H1 (cell line): ENCODE results near the gene FIBIN. TPM values are rescaled to one million over a fixed set of nuclear protein-coding genes. Genes with fewer than 3 reads are reported as not detected.

Source experiments
- CTCF ChIA-PET: fragments of 300-600 bp; sonication (Branson Sonifier 250); formaldehyde crosslinking; loops from one replicate; lab custom pipeline; 2021; ENCODE audit not compliant: partially characterized antibody; lab: Charles Lee
- POLR2A ChIA-PET: fragments of 300-600 bp; sonication (Branson Sonifier 250); formaldehyde crosslinking; loops from one replicate; lab custom pipeline; 2021; ENCODE audit warnings: inconsistent platforms; ENCODE audit not compliant: partially characterized antibody; lab: Charles Lee
- DNase-seq, 2 experiments: peaks; one replicate each; pipeline versions ENCODE4 v3.0.0 to v3.0.0-alpha.2; 2010 to 2022; ENCODE audit warnings: low spot score in 2 of 2, low read depth in 1 of 2, mixed read lengths in 1 of 2
- FAIRE-seq: peaks from 2 replicates; lab custom pipeline; 2011; peaks lifted over from hg19 to GRCh38; lab: Jason Lieb, UNC
- H2AFZ ChIP-seq: 2 replicates; pipeline ENCODE4 v1.8.1; 2012; ENCODE audit warnings: low read length, inconsistent platforms
- H2AK5ac ChIP-seq: 2 replicates; pipeline ENCODE4 v1.6.1; 2013; ENCODE audit warnings: low read depth, low read length
- H2BK120ac ChIP-seq: replicated peaks from 2 replicates; pipeline ENCODE3; 2013; ENCODE audit warnings: low read depth, low read length, inconsistent platforms
- H2BK12ac ChIP-seq: 2 replicates; pipeline ENCODE4 v1.6.1; 2013; ENCODE audit warnings: low read depth, low read length
- H2BK15ac ChIP-seq: 2 replicates; pipeline ENCODE4 v1.6.1; 2013; ENCODE audit warnings: low read length
- H2BK20ac ChIP-seq: 2 replicates; pipeline ENCODE4 v1.6.1; 2013; ENCODE audit warnings: low read length
- H2BK5ac ChIP-seq: 2 replicates; pipeline ENCODE4 v1.6.1; 2013; ENCODE audit warnings: low read depth, low read length
- H3K14ac ChIP-seq: 2 replicates; pipeline ENCODE4 v1.6.1; 2013; ENCODE audit warnings: inconsistent platforms; ENCODE audit not compliant: insufficient read length
- H3K18ac ChIP-seq: 2 replicates; pipeline ENCODE4 v1.6.1; 2013; ENCODE audit warnings: low read length; ENCODE audit errors: extremely low read depth
- H3K23ac ChIP-seq: 2 replicates; pipeline ENCODE4 v1.6.1; 2013; ENCODE audit warnings: inconsistent platforms; ENCODE audit not compliant: insufficient read length
- H3K23me2 ChIP-seq: 2 replicates; pipeline ENCODE4 v1.6.1; 2013; ENCODE audit warnings: low read depth, low read length
- H3K27ac ChIP-seq: 2 replicates; pipeline ENCODE4 v1.6.1; 2011; ENCODE audit warnings: low read depth, low read length, inconsistent platforms
- H3K27me3 ChIP-seq, 4 experiments: replicated peaks in 1 of 4; 1 replicate in 1 of 4; 2 replicates in 3 of 4; pipeline versions ENCODE4 v1.6.1 to v1.8.1; 2011 to 2013; ENCODE audit warnings: low read length in 3 of 4, mild to moderate bottlenecking in 3 of 4, inconsistent platforms in 2 of 4, mixed read lengths in 2 of 4, moderate library complexity in 1 of 4; ENCODE audit not compliant: control insufficient read depth in 3 of 4, insufficient read depth in 3 of 4; ENCODE audit errors: extremely low read depth in 1 of 4
- H3K36me3 ChIP-seq, 4 experiments: 2 replicates each; pipeline versions ENCODE4 v1.6.1 to v1.8.1; 2011 to 2013; ENCODE audit warnings: mild to moderate bottlenecking in 4 of 4, low read length in 3 of 4, moderate library complexity in 2 of 4, control low read depth in 1 of 4, inconsistent platforms in 1 of 4; ENCODE audit not compliant: insufficient read depth in 4 of 4, control insufficient read depth in 2 of 4
- H3K4ac ChIP-seq: replicated peaks from 2 replicates; pipeline ENCODE3; 2013; ENCODE audit warnings: low read length, low read depth, mixed read lengths, inconsistent platforms; ENCODE audit not compliant: insufficient read length
- H3K4me1 ChIP-seq, 4 experiments: replicated peaks in 1 of 4; 1 replicate in 1 of 4; 2 replicates in 3 of 4; pipeline versions ENCODE4 v1.6.1 to v1.8.1; 2011 to 2013; ENCODE audit warnings: low read length in 3 of 4, inconsistent platforms in 2 of 4, mixed read lengths in 1 of 4; ENCODE audit not compliant: insufficient read depth in 4 of 4, control insufficient read depth in 3 of 4
- H3K4me2 ChIP-seq, 2 experiments: 2 replicates each; pipeline versions ENCODE4 v1.6.1 to v1.8.1; 2011 to 2013; ENCODE audit warnings: low read depth in 2 of 2, low read length in 2 of 2, control low read depth in 1 of 2, inconsistent platforms in 1 of 2, mild to moderate bottlenecking in 1 of 2; ENCODE audit not compliant: insufficient read depth in 1 of 2
- H3K4me3 ChIP-seq, 4 experiments: fragments of 200-600, 300-600 bp in 1 of 4; sonication (generic), shearing (Covaris generic), sonication (Bioruptor Twin) in 1 of 4; 2 replicates each; pipeline versions ENCODE4 v1.5.1 to v1.8.1; 2011 to 2016; ENCODE audit warnings: low read length in 4 of 4, low read depth in 3 of 4, control low read depth in 2 of 4, inconsistent platforms in 2 of 4, mild to moderate bottlenecking in 2 of 4, mixed read lengths in 1 of 4, moderate library complexity in 1 of 4; ENCODE audit not compliant: insufficient read depth in 2 of 4; ENCODE audit errors: extremely low read depth in 1 of 4
- H3K56ac ChIP-seq: replicated peaks from 2 replicates; pipeline ENCODE3; 2013; ENCODE audit warnings: low read depth, mild to moderate bottlenecking, mixed read lengths, low read length, inconsistent platforms; ENCODE audit not compliant: insufficient read length
- H3K79me1 ChIP-seq: 2 replicates; pipeline ENCODE4 v1.6.1; 2013; ENCODE audit warnings: low read depth, low read length, control low read depth
- H3K79me2 ChIP-seq, 2 experiments: 2 replicates each; pipeline versions ENCODE4 v1.6.1 to v1.8.1; 2012 to 2013; ENCODE audit warnings: low read length in 2 of 2, mild to moderate bottlenecking in 2 of 2, inconsistent platforms in 1 of 2; ENCODE audit not compliant: insufficient read depth in 2 of 2, control insufficient read depth in 1 of 2
- H3K9ac ChIP-seq, 4 experiments: replicated peaks in 1 of 4; 1 replicate in 1 of 4; 2 replicates in 3 of 4; pipeline versions ENCODE4 v1.6.1 to v1.8.1; 2011 to 2013; ENCODE audit warnings: low read depth in 3 of 4, low read length in 3 of 4, control low read depth in 2 of 4, mild to moderate bottlenecking in 2 of 4, moderate library complexity in 2 of 4, inconsistent platforms in 1 of 4; ENCODE audit errors: extremely low read depth in 1 of 4
- H3K9me3 ChIP-seq, 2 experiments: 2 replicates each; pipeline versions ENCODE4 v1.6.1 to v1.8.1; 2012 to 2013; ENCODE audit warnings: mild to moderate bottlenecking in 2 of 2, moderate library complexity in 2 of 2, control low read depth in 1 of 2, inconsistent platforms in 1 of 2, low read depth in 1 of 2, low read length in 1 of 2, mixed read lengths in 1 of 2; ENCODE audit not compliant: insufficient read depth in 2 of 2
- H4K20me1 ChIP-seq, 2 experiments: replicated peaks in 1 of 2; 2 replicates each; pipeline versions ENCODE3 to v1.8.1; 2011 to 2013; ENCODE audit warnings: inconsistent platforms in 2 of 2, low read length in 2 of 2, mild to moderate bottlenecking in 1 of 2; ENCODE audit not compliant: insufficient read depth in 2 of 2, control insufficient read depth in 1 of 2
- H4K5ac ChIP-seq: 2 replicates; pipeline ENCODE4 v1.6.1; 2013; ENCODE audit warnings: low read length, low read depth, mixed read lengths, inconsistent platforms; ENCODE audit not compliant: insufficient read length
- H4K8ac ChIP-seq: 2 replicates; pipeline ENCODE4 v1.8.0; 2013; ENCODE audit warnings: mild to moderate bottlenecking, moderate library complexity, low read length, inconsistent platforms; ENCODE audit not compliant: insufficient read depth; ENCODE audit errors: extremely low read depth
- H4K91ac ChIP-seq: replicated peaks from 2 replicates; pipeline ENCODE3; 2013; ENCODE audit warnings: low read length, mixed read lengths, inconsistent platforms; ENCODE audit not compliant: insufficient read length
- GABPA ChIP-seq: IDR thresholded peaks from 2 replicates; pipeline ENCODE4 v1.6.1; 2011; ENCODE audit warnings: mild to moderate bottlenecking, low read length, moderate library complexity, borderline replicate concordance; ENCODE audit not compliant: insufficient read depth
- MAX ChIP-seq: IDR thresholded peaks from 2 replicates; pipeline ENCODE4 v1.6.1; 2012; ENCODE audit warnings: inconsistent platforms
- RFX5 ChIP-seq: IDR thresholded peaks from 2 replicates; pipeline ENCODE4 v1.6.1; 2011; ENCODE audit warnings: low read depth, low read length, improper control_type of control experiment, borderline replicate concordance
- TCF12 ChIP-seq: IDR thresholded peaks from 2 replicates; pipeline ENCODE4 v1.6.1; 2011; ENCODE audit warnings: low read depth, mild to moderate bottlenecking, low read length
- polyA plus RNA-seq, 7 experiments: library from polyadenylated mRNA; depleted of rRNA in 3 of 7; stranded (reverse) in 5 of 7; unstranded in 2 of 7; fragments of >200 nt in 5 of 7; fragments of 200-250 nt in 2 of 7; gene quantifications; 1 replicate in 5 of 7; 2 replicates in 1 of 7; 4 replicates in 1 of 7; pipeline versions ENCODE4 v1.2.1 to v1.2.3, GENCODE V29; 2011 to 2013; ENCODE audit warnings: missing spikeins in 2 of 7, mixed read lengths in 2 of 7
- total RNA-seq: library from RNA; stranded (reverse); fragmentation: NEBNext Ultra II Directional; extraction: Animal tissue kit (Norgen Biotek cat#: 25700); gene quantifications from 2 replicates; pipeline ENCODE4 v1.2.1, GENCODE V29; 2021

The FIBIN gene
- total and polyA plus RNA-seq, 2 of the 8 experiments (the other 6 are each of a cell fraction or from before 2014, with no cell fraction given): 0.38 to 0.45 TPM

GRCh38 chr11:27018902-27019529, 25.1 kb downstream of the FIBIN start:
- Histone ChIP-seq H2BK15ac (no peak overlapping the region), H3K4me1 (no peaks in the 10 kb centered on the region), H4K91ac (no peak overlapping the region), H3K14ac (no peak overlapping the region), H4K5ac (no peak overlapping the region), H2AK5ac (no peak overlapping the region), H3K4ac (no peak overlapping the region), H2BK5ac (no peak overlapping the region), H2AFZ (no peak overlapping the region), H4K8ac (no peak overlapping the region), H2BK12ac (no peak overlapping the region), H3K79me2 (no peaks in the 10 kb centered on the region), H3K79me1 (no peaks in the 10 kb centered on the region), H2BK20ac (no peak overlapping the region), H2BK120ac (no peak overlapping the region), H3K4me2 (no peak overlapping the region), H3K18ac (no peak overlapping the region), H4K20me1 (no peaks in the 10 kb centered on the region), H3K27ac (no peak overlapping the region), H3K9ac (no peak overlapping the region), H3K23me2 (no peaks in the 10 kb centered on the region), H3K56ac (no peak overlapping the region), H3K23ac (no peak overlapping the region), H3K36me3 (no peaks in the 10 kb centered on the region), H3K27me3 (no peaks in the 10 kb centered on the region), H3K9me3 (no peaks in the 10 kb centered on the region), H3K4me3 (no peak overlapping the region)
- ChIA-PET CTCF (interaction anchor here (1.4 kb wide), 1 partner anchor 70 kb away, joined by 3 read pairs; no protein-coding TSS in a partner anchor), POLR2A (no interaction called here)
- no peak for FAIRE-seq
- no peak for DNase-seq
- no peak for TF ChIP-seq TCF12
- TF ChIP-seq MAX: no peak
- TF ChIP-seq GABPA: no peak
- TF ChIP-seq RFX5: no peak
